Suprapubic skin (tissue), 4 donors: ENCODE results near the gene ISOC1. TPM values are rescaled to one million over a fixed set of nuclear protein-coding genes. Genes with fewer than 3 reads are reported as not detected.

ENCODE experiments used
- DNase-seq, 2 donors: peaks; one replicate each; pipeline ENCODE4 v3.0.0-alpha.2; 2019; ENCODE audit warnings: low spot score in 2 of 2
- H3K27ac ChIP-seq: fragments of 200-600 bp; sonication (generic); one replicate; pipeline ENCODE4 v1.5.1; 2019
- H3K27me3 ChIP-seq: fragments of 200-600 bp; sonication (generic); one replicate; pipeline ENCODE4 v1.5.1; 2019
- H3K36me3 ChIP-seq: fragments of 200-600 bp; sonication (generic); one replicate; pipeline ENCODE4 v1.5.1; 2019
- H3K4me1 ChIP-seq: fragments of 200-600 bp; sonication (generic); one replicate; pipeline ENCODE4 v1.5.1; 2019
- H3K4me3 ChIP-seq: fragments of 200-600 bp; sonication (generic); one replicate; pipeline ENCODE4 v1.5.1; 2019; ENCODE audit warnings: mild to moderate bottlenecking
- H3K9me3 ChIP-seq: fragments of 200-600 bp; sonication (generic); one replicate; pipeline ENCODE4 v1.5.1; 2019
- EP300 ChIP-seq: sonication (generic); formaldehyde crosslinking; IDR thresholded peaks from one replicate; pipeline ENCODE4 v1.6.1; 2017; ENCODE audit warnings: antibody characterized with exemption
- POLR2A ChIP-seq, 2 donors: fragments of 450-650 bp; IDR thresholded peaks; one replicate each; pipeline ENCODE4 v1.6.1; 2017; ENCODE audit warnings: antibody characterized with exemption in 2 of 2, mild to moderate bottlenecking in 2 of 2, moderate library complexity in 2 of 2
- POLR2AphosphoS5 ChIP-seq, 3 donors: sonication (generic); formaldehyde crosslinking; IDR thresholded peaks; one replicate each; pipeline ENCODE4 v1.6.1; 2017; ENCODE audit warnings: antibody characterized with exemption in 3 of 3
- WGBS: methylation state at CpG from one replicate; pipeline ENCODE4 v1.1.5; 2018; 5-methylcytosine and 5-hydroxymethylcytosine counted together
- total RNA-seq, 4 donors: library from RNA; depleted of rRNA; stranded (reverse); fragments of >200 nt; gene quantifications; one replicate each; pipeline ENCODE4 v1.1.0, GENCODE V29; 2016
- TF ChIP-seq, protein P1 (sequence below), 2 donors: fragments of 200-600 bp in 1 of 2; fragments of 450-650 bp in 1 of 2; sonication (generic) in 1 of 2; IDR thresholded peaks; one replicate each; pipeline ENCODE4 v1.5.1; 2016 to 2019; ENCODE audit warnings: antibody characterized with exemption in 2 of 2, mild to moderate bottlenecking in 1 of 2, moderate library complexity in 1 of 2

ISOC1 gene
- total RNA-seq, 4 donors from 2014 or later, result 39.8 to 67.1 (median 52.7) TPM

DNA sequence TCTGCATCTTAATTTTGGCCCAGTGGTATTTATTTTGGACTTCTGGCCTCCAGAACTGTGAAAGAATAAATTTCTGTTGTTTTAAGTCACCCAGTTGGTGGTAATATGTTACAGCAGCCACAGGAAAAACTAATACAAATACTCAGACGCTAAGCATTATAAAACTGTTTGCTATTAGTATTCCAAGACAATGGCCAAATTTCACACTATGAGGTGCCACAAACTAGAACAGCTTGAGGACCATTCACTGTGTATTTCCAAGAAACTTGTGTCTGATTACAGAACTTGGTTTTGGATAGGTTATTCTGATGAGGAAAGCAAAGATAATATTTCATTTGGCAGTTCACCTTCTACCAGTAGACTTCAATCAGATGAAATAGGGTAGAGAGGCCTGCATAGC, 16.3 kb upstream of the ISOC1 start:
- no peak overlapping the region for H3K4me3 ChIP-seq
- TF ChIP-seq EP300 (no peak), POLR2A (IDR thresholded peaks at IDR 0.05) (no peak), POLR2AphosphoS5 (IDR thresholded peaks at IDR 0.05) (no peak)
- TF ChIP-seq, protein P1, sequence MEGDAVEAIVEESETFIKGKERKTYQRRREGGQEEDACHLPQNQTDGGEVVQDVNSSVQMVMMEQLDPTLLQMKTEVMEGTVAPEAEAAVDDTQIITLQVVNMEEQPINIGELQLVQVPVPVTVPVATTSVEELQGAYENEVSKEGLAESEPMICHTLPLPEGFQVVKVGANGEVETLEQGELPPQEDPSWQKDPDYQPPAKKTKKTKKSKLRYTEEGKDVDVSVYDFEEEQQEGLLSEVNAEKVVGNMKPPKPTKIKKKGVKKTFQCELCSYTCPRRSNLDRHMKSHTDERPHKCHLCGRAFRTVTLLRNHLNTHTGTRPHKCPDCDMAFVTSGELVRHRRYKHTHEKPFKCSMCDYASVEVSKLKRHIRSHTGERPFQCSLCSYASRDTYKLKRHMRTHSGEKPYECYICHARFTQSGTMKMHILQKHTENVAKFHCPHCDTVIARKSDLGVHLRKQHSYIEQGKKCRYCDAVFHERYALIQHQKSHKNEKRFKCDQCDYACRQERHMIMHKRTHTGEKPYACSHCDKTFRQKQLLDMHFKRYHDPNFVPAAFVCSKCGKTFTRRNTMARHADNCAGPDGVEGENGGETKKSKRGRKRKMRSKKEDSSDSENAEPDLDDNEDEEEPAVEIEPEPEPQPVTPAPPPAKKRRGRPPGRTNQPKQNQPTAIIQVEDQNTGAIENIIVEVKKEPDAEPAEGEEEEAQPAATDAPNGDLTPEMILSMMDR (IDR thresholded peaks at IDR 0.05), result no peak
- H3K27ac ChIP-seq, result no peak overlapping the region
- H3K27me3 ChIP-seq, result no peaks in the 10 kb centered on the region
- no peak for DNase-seq
- H3K36me3 ChIP-seq, result no peaks in the 10 kb centered on the region
- no peaks in the 10 kb centered on the region for H3K9me3 ChIP-seq
- H3K4me1 ChIP-seq, result no peaks in the 10 kb centered on the region
- WGBS, result 52% methylated on average over 1 of the region's 1 CpG

DNA sequence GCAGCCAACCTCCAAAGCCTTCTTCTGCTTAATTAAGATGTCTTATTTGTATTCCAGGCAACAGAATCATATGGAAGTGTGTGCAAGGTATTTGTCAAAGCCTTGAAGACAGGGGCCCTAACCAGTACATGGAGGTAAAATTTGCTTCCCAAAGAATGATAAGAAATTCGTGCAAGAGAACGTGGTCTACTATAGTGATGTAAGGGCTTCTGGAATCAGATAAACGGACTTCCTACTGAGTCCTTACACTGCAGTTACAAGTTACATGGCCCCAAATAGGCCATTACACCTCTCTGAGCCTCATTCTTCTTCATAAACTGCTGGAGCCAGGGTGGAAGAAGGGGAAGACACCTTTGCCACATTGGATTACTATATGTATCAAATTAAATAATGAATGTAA, 15.9 kb upstream of the ISOC1 start:
- Histone ChIP-seq H3K4me1 (no peaks in the 10 kb centered on the region), H3K9me3 (no peaks in the 10 kb centered on the region), H3K27ac (no peak overlapping the region), H3K36me3 (no peaks in the 10 kb centered on the region), H3K4me3 (no peak overlapping the region), H3K27me3 (no peaks in the 10 kb centered on the region)
- WGBS, result 65% methylated on average over 3 of the region's 3 CpGs
- no peak for TF ChIP-seq POLR2AphosphoS5 (IDR thresholded peaks at IDR 0.05)
- no peak for TF ChIP-seq EP300
- TF ChIP-seq POLR2A (IDR thresholded peaks at IDR 0.05), result no peak
- TF ChIP-seq, protein P1 (IDR thresholded peaks at IDR 0.05), result no peak
- DNase-seq, result no peak

- Histone ChIP-seq H3K4me3 (no peak overlapping the region), H3K9me3 (no peaks in the 10 kb centered on the region), H3K4me1 (no peaks in the 10 kb centered on the region), H3K27me3 (no peaks in the 10 kb centered on the region), H3K27ac (no peak overlapping the region), H3K36me3 (no peaks in the 10 kb centered on the region)
- DNase-seq, result no peak
- TF ChIP-seq POLR2AphosphoS5 (IDR thresholded peaks at IDR 0.05) (no peak), POLR2A (IDR thresholded peaks at IDR 0.05) (no peak), EP300 (no peak)
- TF ChIP-seq, protein P1 (IDR thresholded peaks at IDR 0.05), result no peak
These were observed 15.1 kb upstream of the ISOC1 start for GRCh38 chr5:129079496-129079895.

GRCh38 chr5:129080766-129081165, 13.8 kb upstream of the ISOC1 start:
- no peak for TF ChIP-seq POLR2AphosphoS5 (IDR thresholded peaks at IDR 0.05)
- TF ChIP-seq, protein P1 (IDR thresholded peaks at IDR 0.05), result no peak
- no peak for TF ChIP-seq EP300
- TF ChIP-seq POLR2A (IDR thresholded peaks at IDR 0.05), result no peak
- 81% methylated on average over 7 of the region's 7 CpGs for WGBS
- Histone ChIP-seq H3K4me3 (no peak overlapping the region), H3K4me1 (no peaks in the 10 kb centered on the region), H3K27ac (no peak overlapping the region), H3K27me3 (no peaks in the 10 kb centered on the region), H3K36me3 (no peaks in the 10 kb centered on the region), H3K9me3 (no peaks in the 10 kb centered on the region)
- no peak for DNase-seq

DNA sequence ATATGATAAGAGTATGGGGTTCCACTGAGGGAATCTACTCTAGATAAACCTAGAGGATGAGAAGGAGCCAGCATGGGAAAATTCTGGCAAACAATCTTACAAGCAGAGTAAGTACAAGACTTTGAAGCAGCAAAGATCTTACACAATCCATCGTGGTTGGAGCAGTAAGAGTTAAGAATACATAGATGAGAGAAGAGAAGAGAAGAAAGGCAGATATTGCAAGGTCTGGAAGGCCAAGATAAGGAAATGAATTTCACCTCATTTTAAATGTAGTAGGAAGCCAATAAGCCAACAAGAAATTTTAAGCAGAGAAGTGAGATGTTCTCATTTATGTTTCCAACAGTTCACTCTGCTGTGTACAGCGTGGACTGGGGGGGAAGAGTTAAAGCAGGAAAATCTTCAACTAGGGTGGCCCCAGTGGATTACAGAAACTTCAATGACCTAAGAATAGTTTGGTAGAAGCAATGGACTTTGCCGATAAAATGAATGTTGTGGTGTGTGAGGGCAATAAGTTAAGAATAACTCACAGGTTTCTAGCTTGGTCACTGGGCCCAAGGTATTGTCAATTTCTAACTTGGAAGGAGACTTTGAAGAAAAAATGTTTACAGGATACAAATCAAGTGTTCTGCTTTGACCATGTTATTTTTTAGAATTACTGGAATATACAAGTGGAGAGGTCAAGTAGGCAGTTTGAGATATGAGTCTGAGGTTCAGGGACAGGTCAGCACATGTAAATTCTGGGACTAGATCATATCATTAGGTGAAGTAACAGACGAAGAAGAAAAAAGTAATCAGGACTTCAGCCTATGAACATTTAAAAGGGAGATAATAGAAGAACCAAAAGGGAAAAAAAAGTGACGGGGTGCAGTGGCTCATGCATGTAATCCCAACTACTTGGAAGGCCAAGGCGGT, 12.1 kb upstream of the ISOC1 start:
- no peaks in the 10 kb centered on the region for H3K9me3 ChIP-seq
- H3K27ac ChIP-seq, result no peak overlapping the region
- TF ChIP-seq, protein P1 (IDR thresholded peaks at IDR 0.05), result no peak
- TF ChIP-seq POLR2AphosphoS5 (IDR thresholded peaks at IDR 0.05) (no peak), EP300 (no peak), POLR2A (IDR thresholded peaks at IDR 0.05) (no peak)
- WGBS, result 83% methylated on average over 6 of the region's 6 CpGs
- H3K4me1 ChIP-seq, result no peaks in the 10 kb centered on the region
- no peaks in the 10 kb centered on the region for H3K27me3 ChIP-seq
- DNase-seq, result no peak
- H3K4me3 ChIP-seq, result no peak overlapping the region
- H3K36me3 ChIP-seq, result no peaks in the 10 kb centered on the region
